Ishikawa (cell line): Measurements from ENCODE around the gene SF3B1.

ENCODE experiments used
- FOXM1 ChIP-seq: IDR thresholded peaks from 2 replicates; pipeline ENCODE4 v1.6.1; 2012; ENCODE audit warnings: low read depth, borderline replicate concordance
- MAX ChIP-seq: IDR thresholded peaks from 2 replicates; pipeline ENCODE4 v1.6.1; 2012
- RAD21 ChIP-seq: IDR thresholded peaks from 2 replicates; pipeline ENCODE4 v1.6.1; 2012; ENCODE audit warnings: low read depth
- REST ChIP-seq: IDR thresholded peaks from 2 replicates; pipeline ENCODE4 v1.6.1; 2012; ENCODE audit warnings: low read depth, mild to moderate bottlenecking
- ZBTB7A ChIP-seq: IDR thresholded peaks from 2 replicates; pipeline ENCODE4 v1.6.1; 2012; ENCODE audit warnings: low read depth

GRCh38 chr2:197387179-197387578 lies 47.6 kb downstream of the SF3B1 start:
- no peak for TF ChIP-seq FOXM1
- no peak for TF ChIP-seq RAD21
- TF ChIP-seq ZBTB7A, result no peak
- no peak for TF ChIP-seq REST
- TF ChIP-seq MAX, result no peak
